T-cell (primary cell): Measurements from ENCODE around the gene DCUN1D3. TPM values are rescaled to one million over a fixed set of nuclear protein-coding genes. Genes with fewer than 3 reads are reported as not detected.

Source experiments
- ATAC-seq, 4 experiments: fragments of 200-7000 bp in 3 of 4; fragments of 150-1000 bp in 1 of 4; cut with Tn5 transposase; replicated peaks in 1 of 4; 1 replicate in 3 of 4; 2 replicates in 1 of 4; pipeline ENCODE4 v1.10.0; 2021; ENCODE audit warnings: moderate library complexity in 3 of 4, mild to moderate bottlenecking in 2 of 4, moderate number of reproducible peaks in 1 of 4
- CTCF ChIA-PET, 2 donors: fragments of 300-600 bp; sonication (Branson Sonifier 250); formaldehyde crosslinking; loops; one replicate each; lab custom pipeline; 2022; ENCODE audit warnings: antibody characterized with exemption in 2 of 2; lab: Charles Lee
- POLR2A ChIA-PET, 2 donors: fragments of 300-600 bp; sonication (Branson Sonifier 250); formaldehyde crosslinking; loops; one replicate each; lab custom pipeline; 2022; ENCODE audit warnings: antibody characterized with exemption in 2 of 2; lab: Charles Lee
- DNase-seq, 35 experiments: peaks; one replicate each; pipeline versions ENCODE4 v3.0.0 to v3.0.0-alpha.2; 2013 to 2023
- H3K27ac ChIP-seq: one replicate; pipeline ENCODE4 v1.5.1; 2013; ENCODE audit warnings: low read length
- H3K27me3 ChIP-seq, 2 experiments: replicated peaks in 1 of 2; 1 replicate in 1 of 2; 2 replicates in 1 of 2; pipeline versions ENCODE4 v1.6.1 to v1.7.0; 2013; ENCODE audit warnings: low read length in 1 of 2, mixed read lengths in 1 of 2; ENCODE audit not compliant: control insufficient read depth in 2 of 2, insufficient read depth in 2 of 2; ENCODE audit errors: extremely low read depth in 1 of 2
- H3K36me3 ChIP-seq, 2 donors: 1 replicate in 1 of 2; 2 replicates in 1 of 2; pipeline versions ENCODE4 v1.6.1 to v1.7.0; 2013; ENCODE audit warnings: low read length in 1 of 2; ENCODE audit not compliant: control insufficient read depth in 2 of 2, insufficient read depth in 1 of 2; ENCODE audit errors: extremely low read depth in 1 of 2
- H3K4me1 ChIP-seq, 2 experiments: 1 replicate in 1 of 2; 2 replicates in 1 of 2; pipeline versions ENCODE4 v1.6.1 to v1.7.0; 2013; ENCODE audit warnings: low read length in 2 of 2, mixed read lengths in 1 of 2; ENCODE audit not compliant: insufficient read depth in 2 of 2, control insufficient read depth in 1 of 2; ENCODE audit errors: extremely low read depth in 1 of 2
- H3K4me3 ChIP-seq, 2 donors: 1 replicate in 1 of 2; 2 replicates in 1 of 2; pipeline versions ENCODE4 v1.5.1 to v1.7.0; 2013; ENCODE audit warnings: mild to moderate bottlenecking in 2 of 2, low read length in 1 of 2, moderate library complexity in 1 of 2; ENCODE audit not compliant: control insufficient read depth in 1 of 2; ENCODE audit errors: extremely low read depth in 1 of 2
- H3K9me3 ChIP-seq: 2 replicates; pipeline ENCODE4 v1.7.0; 2013
- H3K27ac Mint-ChIP-seq, 2 donors: one replicate each; pipeline ENCODE4 v1.8.0; 2020 to 2021; ENCODE audit warnings: mild to moderate bottlenecking in 2 of 2, mixed read lengths in 2 of 2
- H3K27me3 Mint-ChIP-seq, 2 donors: one replicate each; pipeline ENCODE4 v1.8.0; 2021 to 2022; ENCODE audit warnings: mixed read lengths in 2 of 2
- H3K36me3 Mint-ChIP-seq: one replicate; pipeline ENCODE4 v1.8.0; 2021; ENCODE audit warnings: mixed read lengths
- H3K4me1 Mint-ChIP-seq, 3 donors: one replicate each; pipeline ENCODE4 v1.8.0; 2020 to 2022; ENCODE audit warnings: mixed read lengths in 3 of 3, mild to moderate bottlenecking in 1 of 3
- H3K4me3 Mint-ChIP-seq, 3 donors: one replicate each; pipeline ENCODE4 v1.8.0; 2020 to 2022; ENCODE audit warnings: mild to moderate bottlenecking in 3 of 3, mixed read lengths in 3 of 3, moderate library complexity in 3 of 3
- H3K9me3 Mint-ChIP-seq, 3 donors: one replicate each; pipeline ENCODE4 v1.8.0; 2020 to 2022; ENCODE audit warnings: mixed read lengths in 3 of 3
- WGBS: methylation state at CpG from one replicate; pipeline ENCODE4 v1.1.5; 2013; ENCODE audit warnings: missing lambda C conversion rate; ENCODE audit not compliant: insufficient coverage; 5-methylcytosine and 5-hydroxymethylcytosine counted together
- total RNA-seq, 35 experiments: library from RNA in 6 of 35; stranded (reverse) in 6 of 35; fragments of 120-200 nt in 1 of 35; gene quantifications; one replicate each; pipeline versions ENCODE4 v1.2.1 to v1.2.4 and lab custom pipeline; 2013 to 2026

DCUN1D3 gene
- total RNA-seq, 5 donors from 2014 or later (not counting 1 experiment from before 2014, with no cell fraction given), result 3.3 to 7.5 (median 5.7) TPM

DNA sequence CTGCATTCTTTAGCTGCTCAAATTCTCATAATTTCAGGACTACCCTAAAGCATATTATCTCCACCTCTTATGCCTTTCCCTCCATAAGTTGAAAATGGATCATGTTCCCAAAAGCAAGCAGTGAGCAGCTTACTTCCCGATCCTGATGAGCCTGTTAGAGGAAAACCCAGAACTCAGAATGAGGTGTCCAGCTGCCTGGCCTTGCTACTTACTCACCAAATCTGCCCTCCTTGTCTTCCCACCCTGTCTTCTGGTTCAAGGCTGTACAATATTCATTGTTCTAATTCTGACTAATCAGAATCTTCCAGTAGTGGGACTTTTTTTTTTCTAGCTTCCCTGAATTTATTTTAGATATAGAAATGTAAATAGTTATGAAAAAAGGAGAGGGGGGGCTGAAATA is 11.2 kb upstream of the DCUN1D3 start:
- Mint-ChIP-seq H3K9me3 (no peaks in the 10 kb centered on the region), H3K36me3 (peaks cover 7% of the 10 kb centered on the region), H3K27ac (peak overlapping the region in 1 of 2 donors; percentile 28), H3K27me3 (no peaks in the 10 kb centered on the region), H3K4me1 (peaks cover 8 to 17% (median 14%) of the 10 kb centered on the region in 3 donors), H3K4me3 (no peak overlapping the region)
- ChIA-PET CTCF (no interaction called here), POLR2A (no interaction called here)
- no peak for DNase-seq
- H3K9me3 ChIP-seq, result no peaks in the 10 kb centered on the region
- ATAC-seq, result no peak
- no peaks in the 10 kb centered on the region for H3K27me3 ChIP-seq
- H3K4me1 ChIP-seq, result no peaks in the 10 kb centered on the region
- 60% methylated on average over 1 of the region's 1 CpG for WGBS
- H3K4me3 ChIP-seq, result no peak overlapping the region
- peaks cover 0 to 8% of the 10 kb centered on the region in 2 donors for H3K36me3 ChIP-seq
- no peak overlapping the region for H3K27ac ChIP-seq

DNA sequence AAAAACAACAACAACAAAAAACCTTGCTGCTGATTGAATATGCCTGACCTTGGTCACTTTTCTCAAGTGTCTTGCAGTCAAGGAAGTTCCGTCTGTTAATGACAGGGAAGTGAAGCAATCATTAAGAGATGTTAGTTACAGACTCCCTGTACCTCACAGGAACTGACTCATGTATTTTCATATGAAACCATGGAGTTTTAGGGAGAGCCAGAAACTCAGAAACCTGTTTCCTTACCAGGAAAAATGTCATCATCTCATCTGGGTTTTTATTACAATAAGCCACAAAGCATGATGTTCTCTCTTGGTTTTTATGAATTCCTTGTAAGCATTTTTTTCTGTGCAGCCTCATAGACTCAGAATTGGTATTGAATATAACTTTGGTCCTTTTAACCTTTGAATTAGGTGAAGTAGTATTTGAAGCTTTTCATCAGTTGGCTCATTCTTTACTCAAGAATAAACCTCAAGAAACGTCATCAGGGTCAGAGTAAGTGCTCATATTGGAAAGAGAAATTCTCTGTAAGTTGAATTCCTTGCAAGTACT is 10.7 kb upstream of the DCUN1D3 start:
- no peak overlapping the region for H3K4me3 Mint-ChIP-seq
- H3K9me3 ChIP-seq, result no peaks in the 10 kb centered on the region
- peaks cover 7 to 16% (median 14%) of the 10 kb centered on the region in 3 donors for H3K4me1 Mint-ChIP-seq
- H3K9me3 Mint-ChIP-seq, result no peaks in the 10 kb centered on the region
- no peak overlapping the region for H3K4me3 ChIP-seq
- no peaks in the 10 kb centered on the region for H3K27me3 ChIP-seq
- ChIA-PET CTCF (no interaction called here), POLR2A (no interaction called here)
- ATAC-seq, result no peak
- no peak for DNase-seq
- H3K36me3 ChIP-seq, result peaks cover 0 to 3% of the 10 kb centered on the region in 2 donors
- no peak overlapping the region for H3K27ac Mint-ChIP-seq
- WGBS, result no CpG with 5 or more reads among the region's 2 CpGs
- H3K4me1 ChIP-seq, result no peaks in the 10 kb centered on the region
- no peaks in the 10 kb centered on the region for H3K27me3 Mint-ChIP-seq
- peaks cover 5% of the 10 kb centered on the region for H3K36me3 Mint-ChIP-seq
- no peak overlapping the region for H3K27ac ChIP-seq

DNA sequence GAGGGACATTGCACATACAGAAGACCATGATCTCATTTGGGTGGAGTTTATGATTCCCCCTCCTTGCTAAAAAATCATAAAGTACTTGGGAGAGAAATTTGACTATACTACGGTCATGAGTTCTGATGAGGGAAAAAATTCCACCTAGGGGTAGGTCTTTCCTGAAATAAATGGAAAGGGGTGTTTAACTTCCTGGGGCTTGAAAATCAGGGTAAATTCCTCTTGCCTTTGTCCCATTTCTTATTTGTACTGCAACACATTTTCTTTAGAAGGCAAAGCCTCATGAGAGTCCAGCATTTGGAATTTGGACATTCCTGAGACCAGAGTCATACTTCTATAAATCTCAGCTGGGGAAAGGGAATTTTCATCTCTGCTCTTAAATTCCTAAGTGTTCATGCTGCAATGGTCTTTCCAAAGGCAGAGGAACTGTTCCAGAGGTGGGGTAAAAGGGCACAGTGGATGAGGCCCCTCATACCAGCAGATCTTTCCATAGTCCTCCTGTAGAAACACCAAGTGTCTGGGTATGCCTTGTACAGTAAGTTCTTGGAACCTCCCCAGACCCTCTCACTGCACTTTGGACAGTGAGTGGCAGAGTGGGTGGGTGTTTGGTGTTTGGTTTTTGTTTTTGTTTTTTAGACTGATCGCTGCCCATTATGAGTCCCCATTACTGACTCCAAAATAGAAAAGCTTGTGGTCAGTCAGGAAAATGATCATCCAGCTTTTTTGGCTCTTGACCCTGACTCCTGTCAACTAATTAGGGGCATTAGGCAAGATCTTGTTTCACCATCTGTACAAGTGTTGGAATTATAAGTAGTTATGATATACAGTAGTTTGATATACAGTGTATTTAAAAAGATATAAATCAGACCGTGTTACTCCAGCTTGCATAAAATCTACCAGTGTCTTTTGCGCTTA is 6.4 kb upstream of the DCUN1D3 start:
- ATAC-seq (no peak), DNase-seq (no peak)
- H3K27me3 ChIP-seq, result no peaks in the 10 kb centered on the region
- H3K4me3 ChIP-seq, result no peak overlapping the region
- H3K27me3 Mint-ChIP-seq, result no peaks in the 10 kb centered on the region
- H3K4me3 Mint-ChIP-seq, result no peak overlapping the region
- ChIA-PET POLR2A (no interaction called here), CTCF (interaction anchor here in 1 of 2 donors (0.9 kb wide), 1 partner anchor 56 kb away, joined by 3 read pairs; no protein-coding TSS in a partner anchor)
- H3K4me1 ChIP-seq, result peaks cover 16 to 20% of the 10 kb centered on the region in 2 experiments
- WGBS, result 80% methylated on average over 2 of the region's 4 CpGs
- H3K36me3 ChIP-seq, result no peaks in the 10 kb centered on the region
- no peaks in the 10 kb centered on the region for H3K36me3 Mint-ChIP-seq
- peaks cover 44 to 53% (median 51%) of the 10 kb centered on the region in 3 donors for H3K4me1 Mint-ChIP-seq
- H3K27ac ChIP-seq, result no peak overlapping the region
- no peaks in the 10 kb centered on the region for H3K9me3 ChIP-seq
- no peak overlapping the region for H3K27ac Mint-ChIP-seq
- no peaks in the 10 kb centered on the region for H3K9me3 Mint-ChIP-seq

DNA sequence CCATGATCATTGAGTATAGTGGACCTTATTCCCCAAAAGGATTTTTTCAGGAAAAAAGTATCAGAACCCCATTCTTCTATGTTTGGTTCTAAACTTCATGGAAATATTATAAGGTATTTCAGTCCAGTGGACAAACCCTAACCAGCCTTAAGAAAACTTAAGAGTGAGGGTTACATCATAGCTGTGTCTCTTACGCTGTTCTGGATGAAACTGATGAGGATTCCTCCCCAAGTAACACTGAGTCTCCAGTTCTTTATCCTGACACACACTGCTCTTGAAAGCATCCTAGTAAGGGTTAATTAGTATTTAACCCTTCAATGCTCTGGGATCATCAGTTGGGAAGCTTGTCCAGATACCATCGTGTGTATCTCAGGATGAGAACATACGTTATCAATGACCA is 5.4 kb upstream of the DCUN1D3 start:
- H3K4me3 Mint-ChIP-seq, result no peak overlapping the region
- Histone ChIP-seq H3K27ac (no peak overlapping the region), H3K27me3 (no peaks in the 10 kb centered on the region), H3K9me3 (no peaks in the 10 kb centered on the region), H3K36me3 (no peaks in the 10 kb centered on the region), H3K4me1 (peaks cover 16 to 27% of the 10 kb centered on the region in 2 experiments), H3K4me3 (no peak overlapping the region)
- no peak overlapping the region for H3K27ac Mint-ChIP-seq
- H3K27me3 Mint-ChIP-seq, result no peaks in the 10 kb centered on the region
- no peaks in the 10 kb centered on the region for H3K9me3 Mint-ChIP-seq
- ChIA-PET POLR2A (no interaction called here), CTCF (no interaction called here)
- DNase-seq (no peak), ATAC-seq (no peak)
- H3K36me3 Mint-ChIP-seq, result no peaks in the 10 kb centered on the region
- WGBS, result no CpG with 5 or more reads among the region's 3 CpGs
- peaks cover 43 to 62% (median 52%) of the 10 kb centered on the region in 3 donors for H3K4me1 Mint-ChIP-seq

DNA sequence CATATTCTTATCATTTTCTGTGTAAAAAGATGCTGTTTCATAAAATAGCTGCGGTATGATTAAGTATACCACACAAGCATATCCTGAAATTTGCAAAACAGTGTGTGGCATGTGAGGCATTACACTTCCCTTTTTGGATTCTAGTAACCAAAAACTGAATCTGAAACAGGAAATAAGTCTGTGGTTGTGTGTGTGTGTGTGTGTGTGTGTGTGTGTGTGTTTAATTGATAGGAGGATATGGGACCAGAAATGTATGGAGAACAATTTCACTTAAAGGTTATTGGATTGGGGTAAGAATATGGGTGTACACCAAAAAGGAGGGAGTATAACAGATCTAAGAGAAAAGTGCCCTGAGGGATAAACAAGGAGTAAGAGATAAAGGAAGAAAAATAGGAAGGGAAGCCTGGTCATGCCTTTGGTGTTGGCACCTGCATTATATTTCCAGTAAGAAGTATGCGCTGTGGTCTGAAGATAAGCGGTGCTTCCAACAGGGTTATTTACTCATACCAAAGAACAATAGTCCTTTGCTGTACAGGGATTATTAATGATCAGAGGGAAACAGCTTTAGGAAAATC is 4.4 kb upstream of the DCUN1D3 start:
- peak in 21 of 35 experiments; percentile 2 to 62 (median 14) for DNase-seq
- H3K27me3 Mint-ChIP-seq, result no peaks in the 10 kb centered on the region
- H3K4me3 Mint-ChIP-seq, result peak overlapping the region in 2 of 3 donors; percentile 15 to 17
- WGBS, result no CpG with 5 or more reads among the region's 3 CpGs
- H3K9me3 Mint-ChIP-seq, result no peaks in the 10 kb centered on the region
- ChIA-PET CTCF (interaction anchor here in 1 of 2 donors (1.3 kb wide), 1 partner anchor 12 kb away, joined by 3 read pairs; no protein-coding TSS in a partner anchor), POLR2A (no interaction called here)
- Histone ChIP-seq H3K27ac (peak overlapping the region; percentile 55), H3K4me3 (no peak overlapping the region), H3K9me3 (no peaks in the 10 kb centered on the region), H3K27me3 (no peaks in the 10 kb centered on the region), H3K4me1 (peaks cover 18 to 30% of the 10 kb centered on the region in 2 experiments), H3K36me3 (no peaks in the 10 kb centered on the region)
- H3K36me3 Mint-ChIP-seq, result no peaks in the 10 kb centered on the region
- peak overlapping the region; percentile 76 to 82 for H3K27ac Mint-ChIP-seq
- peaks cover 45 to 60% (median 51%) of the 10 kb centered on the region in 3 donors for H3K4me1 Mint-ChIP-seq
- no peak for ATAC-seq

DNA sequence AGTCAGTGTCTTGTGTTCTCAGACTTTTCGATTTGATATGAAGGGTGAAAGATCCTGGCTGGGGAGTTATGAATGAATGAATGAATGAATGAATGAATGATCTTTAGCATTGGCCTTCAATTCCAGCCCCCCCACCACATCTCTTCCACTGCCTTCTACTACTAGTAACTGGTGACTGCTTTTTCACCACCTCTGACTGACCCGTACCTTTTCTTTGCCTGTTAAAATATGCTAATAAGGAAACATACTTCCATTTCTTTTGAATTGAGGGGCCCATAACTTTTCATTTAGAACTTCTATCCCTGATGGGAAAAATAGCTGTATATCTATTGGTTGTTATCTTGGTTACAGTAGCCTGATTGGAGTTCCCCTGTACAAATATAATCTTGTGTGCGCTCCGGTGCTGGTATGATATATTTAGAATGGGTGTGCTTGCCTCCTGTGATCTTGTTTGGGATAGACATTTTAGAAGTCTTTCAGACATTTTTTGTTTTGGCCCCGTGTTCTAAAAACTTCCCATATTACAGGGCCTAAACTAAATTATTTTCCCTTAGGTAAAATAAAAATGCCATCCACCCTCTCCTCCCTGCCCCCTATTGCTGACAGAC is 3.8 kb upstream of the DCUN1D3 start:
- Mint-ChIP-seq H3K4me1 (peaks cover 51 to 65% (median 57%) of the 10 kb centered on the region in 3 donors), H3K36me3 (no peaks in the 10 kb centered on the region), H3K4me3 (peak overlapping the region in 2 of 3 donors; percentile 15 to 17), H3K27me3 (no peaks in the 10 kb centered on the region), H3K9me3 (no peaks in the 10 kb centered on the region), H3K27ac (peak overlapping the region; percentile 76 to 82)
- ChIA-PET POLR2A (no interaction called here), CTCF (interaction anchor here in 1 of 2 donors (1.3 kb wide), 1 partner anchor 12 kb away, joined by 3 read pairs; no protein-coding TSS in a partner anchor)
- H3K27ac ChIP-seq, result peak overlapping the region; percentile 55
- H3K4me1 ChIP-seq, result peaks cover 24 to 35% of the 10 kb centered on the region in 2 experiments
- H3K4me3 ChIP-seq, result no peak overlapping the region
- H3K27me3 ChIP-seq, result no peaks in the 10 kb centered on the region
- peak in 1 of 35 experiments; percentile 14 for DNase-seq
- H3K9me3 ChIP-seq, result no peaks in the 10 kb centered on the region
- WGBS, result 40% methylated on average over 2 of the region's 5 CpGs
- H3K36me3 ChIP-seq, result no peaks in the 10 kb centered on the region
- ATAC-seq, result no peak
